Loucy (cell line): ENCODE data around the gene SP2.

Experiments used
- EZH2phosphoT487 ChIP-seq: fragments of 200-600 bp; IDR thresholded peaks from 2 replicates; pipeline ENCODE4 v1.6.1; 2018; ENCODE audit warnings: antibody characterized with exemption, mild to moderate bottlenecking, moderate library complexity, borderline replicate concordance
- TF ChIP-seq, protein P1 (sequence below): fragments of 200-600 bp; sonication (generic); conservative IDR thresholded peaks from 2 replicates; pipeline ENCODE4 v1.5.1; 2014; ENCODE audit warnings: mild to moderate bottlenecking, antibody characterized with exemption, low read length

DNA sequence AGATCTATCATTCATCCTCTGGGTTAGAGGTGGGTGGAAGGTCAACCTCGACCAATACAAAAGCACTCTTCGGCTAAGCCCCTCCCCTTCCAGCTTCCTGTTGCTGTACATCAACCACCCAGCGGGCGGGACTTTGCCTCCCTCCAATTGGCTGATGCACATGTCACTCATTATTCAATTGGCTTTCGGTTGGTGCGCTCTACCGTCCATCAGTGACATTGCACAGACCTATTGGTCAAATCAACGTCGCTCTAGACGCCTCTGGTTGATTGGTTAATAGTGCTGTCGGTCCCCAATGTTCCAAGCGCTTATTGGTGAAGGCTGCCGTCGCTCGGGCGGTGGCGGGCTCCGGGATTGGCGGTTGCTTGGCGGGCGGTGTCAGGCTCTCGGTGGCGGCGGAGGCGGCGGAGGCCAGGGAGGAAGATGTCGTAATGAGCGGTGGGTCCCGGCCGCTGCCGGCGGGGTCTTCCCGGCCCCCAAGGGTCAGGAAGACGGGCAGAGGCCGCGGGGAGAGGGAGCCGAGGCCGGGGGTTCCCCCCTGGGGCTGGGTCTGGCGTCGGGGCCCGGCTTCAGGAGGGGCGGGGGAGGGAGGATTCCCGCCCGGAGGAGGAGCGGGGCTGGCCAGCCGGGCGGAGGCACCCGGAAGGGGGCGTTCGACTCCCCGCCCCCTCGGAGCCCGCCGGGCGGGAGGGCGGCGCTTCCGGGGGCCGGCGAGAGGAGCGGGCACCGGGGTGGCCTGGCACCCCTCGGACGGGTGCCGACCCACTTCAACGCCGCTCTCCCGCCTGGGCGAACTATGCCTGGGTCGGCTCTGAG lies at the start of gene SP2:
- TF ChIP-seq, protein P1, sequence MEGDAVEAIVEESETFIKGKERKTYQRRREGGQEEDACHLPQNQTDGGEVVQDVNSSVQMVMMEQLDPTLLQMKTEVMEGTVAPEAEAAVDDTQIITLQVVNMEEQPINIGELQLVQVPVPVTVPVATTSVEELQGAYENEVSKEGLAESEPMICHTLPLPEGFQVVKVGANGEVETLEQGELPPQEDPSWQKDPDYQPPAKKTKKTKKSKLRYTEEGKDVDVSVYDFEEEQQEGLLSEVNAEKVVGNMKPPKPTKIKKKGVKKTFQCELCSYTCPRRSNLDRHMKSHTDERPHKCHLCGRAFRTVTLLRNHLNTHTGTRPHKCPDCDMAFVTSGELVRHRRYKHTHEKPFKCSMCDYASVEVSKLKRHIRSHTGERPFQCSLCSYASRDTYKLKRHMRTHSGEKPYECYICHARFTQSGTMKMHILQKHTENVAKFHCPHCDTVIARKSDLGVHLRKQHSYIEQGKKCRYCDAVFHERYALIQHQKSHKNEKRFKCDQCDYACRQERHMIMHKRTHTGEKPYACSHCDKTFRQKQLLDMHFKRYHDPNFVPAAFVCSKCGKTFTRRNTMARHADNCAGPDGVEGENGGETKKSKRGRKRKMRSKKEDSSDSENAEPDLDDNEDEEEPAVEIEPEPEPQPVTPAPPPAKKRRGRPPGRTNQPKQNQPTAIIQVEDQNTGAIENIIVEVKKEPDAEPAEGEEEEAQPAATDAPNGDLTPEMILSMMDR = no peak
- TF ChIP-seq EZH2phosphoT487 = no peak
